Measurements from ENCODE around the gene GYS1.
"Not testable (repeated sequence)": the region's sequence is repeated elsewhere in the genome, so short reads cannot be mapped to it uniquely, and the experiment has no call there.

The GYS1 gene

DNA sequence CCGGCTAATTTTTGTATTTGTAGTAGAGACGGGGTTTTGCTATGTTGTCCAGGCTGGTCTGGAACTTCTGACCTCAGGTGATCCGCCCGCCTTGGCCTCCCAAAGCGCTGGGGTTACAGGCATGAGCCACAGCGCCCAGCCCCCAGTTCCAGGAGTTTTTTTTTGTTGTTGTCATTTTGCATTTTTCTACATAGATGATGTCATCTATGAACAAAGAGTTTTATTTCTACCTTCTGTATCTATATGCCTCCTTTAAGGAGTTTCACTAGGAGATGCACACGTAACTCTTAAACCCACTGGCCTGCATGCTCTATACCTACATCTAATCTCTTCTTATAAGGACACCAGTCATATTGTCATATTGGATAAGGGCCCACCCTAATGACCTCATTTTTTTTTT lies 54.9 kb downstream of the GYS1 start:
- DNase-seq (ENCODE audit: low read depth): no peak

- DNase-seq (ENCODE audit: low read depth): no peak
Measured at GRCh38 chr19:48935864-48936263, 57.2 kb downstream of the GYS1 start.

GRCh38 chr19:48934837-48935236 lies 58.3 kb downstream of the GYS1 start:
- no peak for DNase-seq (ENCODE audit: low read depth)

- peak; percentile 71 for DNase-seq (ENCODE audit: low read depth)
Measured at GRCh38 chr19:48933382-48933932, 59.7 kb downstream of the GYS1 start, which contains the start of gene DHDH. TSS of gene DHDH (plus strand) at chr19:48933699. CDS start at chr19:48933722, 23 bp downstream.

DNA sequence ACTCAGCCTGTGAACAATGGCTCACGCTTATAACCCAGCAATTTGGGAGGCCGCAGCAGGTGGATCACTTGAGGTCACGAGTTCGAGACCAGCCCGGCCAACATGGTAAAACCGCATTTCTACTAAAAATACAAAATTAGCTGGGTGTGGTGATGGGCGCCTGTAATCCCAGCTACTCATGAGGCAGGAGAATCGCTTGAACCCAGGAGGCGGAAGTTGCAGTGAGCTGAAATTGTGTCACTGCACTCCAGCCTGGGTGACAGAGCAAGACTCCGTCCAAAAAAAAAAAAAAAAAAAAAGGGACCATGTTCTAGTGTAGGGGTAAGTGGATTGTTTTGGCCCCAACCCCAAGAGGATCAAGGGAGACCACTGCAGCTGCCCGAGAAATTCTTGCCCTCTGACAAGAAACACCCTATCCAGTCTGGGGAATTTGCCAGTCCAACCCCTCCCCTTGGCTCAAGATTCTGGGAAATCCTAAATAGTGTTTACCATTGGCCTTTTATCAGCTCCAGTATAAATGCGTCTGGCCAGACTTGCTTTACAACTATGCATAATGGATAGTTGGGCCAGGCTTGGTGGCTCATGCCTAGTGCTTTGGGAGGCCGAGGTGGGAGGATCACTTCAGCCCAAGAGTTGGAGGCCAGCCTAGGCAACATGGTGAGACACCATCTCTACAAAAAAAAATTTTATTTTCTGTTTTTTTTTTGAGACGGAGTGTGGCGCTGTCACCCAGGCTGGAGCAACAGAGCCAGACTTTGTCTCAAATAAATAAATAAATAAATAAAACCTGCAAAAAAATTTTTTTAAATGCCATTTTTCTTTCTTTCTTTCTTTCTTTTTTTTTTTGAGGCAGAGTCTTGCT lies 64.7 kb downstream of the GYS1 start:
- no peak for DNase-seq (ENCODE audit: low read depth)

DNA sequence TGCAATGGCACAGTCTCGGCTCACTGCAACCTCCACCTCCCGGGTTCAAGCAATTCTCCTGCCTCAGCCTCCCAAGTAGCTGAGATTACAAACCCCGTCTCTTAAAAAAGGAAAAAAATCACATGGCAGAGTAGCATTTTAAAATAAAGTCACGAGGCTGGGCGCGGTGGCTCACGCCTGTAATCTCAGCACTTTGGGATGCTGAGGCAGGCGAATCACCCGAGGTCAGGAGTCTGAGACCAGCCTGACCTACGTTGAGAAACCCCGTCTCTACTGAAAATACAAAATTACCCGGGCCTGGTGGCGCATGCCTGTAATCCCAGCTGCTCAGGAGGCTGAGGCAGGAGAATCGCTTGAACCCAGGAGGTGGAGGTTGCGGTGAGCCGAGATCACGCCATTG lies 65.4 kb downstream of the GYS1 start:
- not testable (repeated sequence) for DNase-seq (ENCODE audit: low read depth)

GRCh38 chr19:48926909-48927308 lies 66.2 kb downstream of the GYS1 start:
- peak; percentile 97 for DNase-seq (ENCODE audit: low read depth)

DNA sequence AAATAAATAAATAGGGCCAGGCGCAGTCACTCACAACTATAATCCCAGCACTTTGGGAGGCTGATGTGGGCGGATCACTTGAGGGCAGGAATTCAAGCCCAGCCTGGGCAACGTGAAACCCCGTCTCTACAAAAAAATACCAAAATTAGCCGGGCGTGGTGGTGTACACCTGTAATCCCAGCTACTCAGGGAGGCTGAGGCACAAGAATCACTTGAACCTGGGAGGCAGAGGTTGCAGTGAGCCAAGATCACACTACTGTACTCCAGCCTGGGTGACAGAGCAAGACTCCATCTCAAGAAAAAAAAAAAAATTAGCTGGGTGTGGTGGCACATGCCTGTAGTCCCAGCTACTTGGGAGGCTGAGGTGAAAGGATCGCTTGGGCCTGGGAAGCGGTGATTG lies 67.2 kb downstream of the GYS1 start:
- not testable (repeated sequence) for DNase-seq (ENCODE audit: low read depth)

GRCh38 chr19:48925240-48925843 lies 67.8 kb downstream of the GYS1 start:
- DNase-seq (ENCODE audit: low read depth): peak; percentile 94

GRCh38 chr19:48922548-48923490 lies 70.3 kb downstream of the GYS1 start:
- no peak for DNase-seq (ENCODE audit: low read depth)

- no peak for DNase-seq (ENCODE audit: low read depth)
Measured at GRCh38 chr19:48921721-48922500, 71.2 kb downstream of the GYS1 start.

- DNase-seq (ENCODE audit: low read depth): no peak
Measured at GRCh38 chr19:48920949-48921348, 72.2 kb downstream of the GYS1 start.

GRCh38 chr19:48919271-48919670 lies 73.8 kb downstream of the GYS1 start:
- DNase-seq (ENCODE audit: low read depth): not testable (repeated sequence)

GRCh38 chr19:48918801-48919247 lies 74.3 kb downstream of the GYS1 start:
- DNase-seq (ENCODE audit: low read depth): peak; percentile 53

Measured in ELR (cell line).